Activated T-helper 2 cell treated with anti-CD3 and anti-CD28 coated beads, Interferon-gamma antibody, Interleukin-2, Interleukin-4, amounts not matched to agents 10 μg/mL and 5 μg/mL and 100 μg/mL, durations not matched to agents 14 hours and 24 hours and 36 hours (primary cell): ENCODE results near the gene SAMD4A. TPM values are rescaled to one million over a fixed set of nuclear protein-coding genes. Genes with fewer than 3 reads are reported as not detected.

ENCODE experiments used
- DNase-seq: peaks from one replicate; pipeline ENCODE4 v3.0.0; 2021; ENCODE audit warnings: low spot score
- H3K27ac Mint-ChIP-seq: one replicate; pipeline ENCODE4 v1.8.0; 2021; ENCODE audit warnings: mixed read lengths
- H3K27me3 Mint-ChIP-seq: one replicate; pipeline ENCODE4 v1.8.0; 2021; ENCODE audit warnings: low read depth, mixed read lengths
- H3K36me3 Mint-ChIP-seq: one replicate; pipeline ENCODE4 v1.8.0; 2021; ENCODE audit warnings: low read depth, mixed read lengths
- H3K4me1 Mint-ChIP-seq: one replicate; pipeline ENCODE4 v1.8.0; 2021; ENCODE audit warnings: low read depth, mixed read lengths
- H3K4me3 Mint-ChIP-seq: one replicate; pipeline ENCODE4 v1.8.0; 2021; ENCODE audit warnings: low read depth, mild to moderate bottlenecking, moderate library complexity, mixed read lengths
- H3K9me3 Mint-ChIP-seq: one replicate; pipeline ENCODE4 v1.8.0; 2021; ENCODE audit warnings: mixed read lengths
- intact Hi-C: fragments of 100-400 bp; cut with micrococcal nuclease; formaldehyde crosslinking; loops from one replicate; pipeline ENCODE4 v1.15.1; 2023
- total RNA-seq: library from RNA; stranded (reverse); gene quantifications from 2 replicates; pipeline ENCODE4 v1.2.3, GENCODE V29; 2022

Gene SAMD4A
- total RNA-seq, 1 donor from 2014 or later: 4.3 TPM

DNA sequence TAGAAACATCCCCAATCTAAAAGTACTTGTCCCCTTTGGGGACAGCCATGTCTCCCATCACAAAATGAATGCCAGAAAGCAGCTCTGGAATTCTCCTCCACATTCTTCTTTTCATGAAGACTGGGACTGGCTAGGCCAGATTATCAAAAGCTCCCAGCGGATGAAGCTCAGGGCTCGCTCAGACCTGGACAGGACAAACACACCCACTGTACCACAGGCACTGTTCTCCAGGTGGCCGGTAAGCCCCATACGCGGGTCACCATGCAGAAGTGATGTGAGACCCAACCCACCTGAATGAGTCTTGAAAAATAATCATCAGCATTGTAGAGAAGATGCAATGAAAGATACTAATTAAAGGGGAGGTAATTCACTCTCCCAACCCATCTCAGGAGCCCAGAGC is 250.6 kb downstream of the SAMD4A start:
- H3K36me3 Mint-ChIP-seq: no peaks in the 10 kb centered on the region
- intact Hi-C loops: no loop called here
- H3K27me3 Mint-ChIP-seq: peaks cover 13% of the 10 kb centered on the region
- H3K4me3 Mint-ChIP-seq: no peak overlapping the region
- H3K4me1 Mint-ChIP-seq: no peaks in the 10 kb centered on the region
- no peak for DNase-seq
- H3K27ac Mint-ChIP-seq: no peak overlapping the region
- H3K9me3 Mint-ChIP-seq: no peaks in the 10 kb centered on the region

DNA sequence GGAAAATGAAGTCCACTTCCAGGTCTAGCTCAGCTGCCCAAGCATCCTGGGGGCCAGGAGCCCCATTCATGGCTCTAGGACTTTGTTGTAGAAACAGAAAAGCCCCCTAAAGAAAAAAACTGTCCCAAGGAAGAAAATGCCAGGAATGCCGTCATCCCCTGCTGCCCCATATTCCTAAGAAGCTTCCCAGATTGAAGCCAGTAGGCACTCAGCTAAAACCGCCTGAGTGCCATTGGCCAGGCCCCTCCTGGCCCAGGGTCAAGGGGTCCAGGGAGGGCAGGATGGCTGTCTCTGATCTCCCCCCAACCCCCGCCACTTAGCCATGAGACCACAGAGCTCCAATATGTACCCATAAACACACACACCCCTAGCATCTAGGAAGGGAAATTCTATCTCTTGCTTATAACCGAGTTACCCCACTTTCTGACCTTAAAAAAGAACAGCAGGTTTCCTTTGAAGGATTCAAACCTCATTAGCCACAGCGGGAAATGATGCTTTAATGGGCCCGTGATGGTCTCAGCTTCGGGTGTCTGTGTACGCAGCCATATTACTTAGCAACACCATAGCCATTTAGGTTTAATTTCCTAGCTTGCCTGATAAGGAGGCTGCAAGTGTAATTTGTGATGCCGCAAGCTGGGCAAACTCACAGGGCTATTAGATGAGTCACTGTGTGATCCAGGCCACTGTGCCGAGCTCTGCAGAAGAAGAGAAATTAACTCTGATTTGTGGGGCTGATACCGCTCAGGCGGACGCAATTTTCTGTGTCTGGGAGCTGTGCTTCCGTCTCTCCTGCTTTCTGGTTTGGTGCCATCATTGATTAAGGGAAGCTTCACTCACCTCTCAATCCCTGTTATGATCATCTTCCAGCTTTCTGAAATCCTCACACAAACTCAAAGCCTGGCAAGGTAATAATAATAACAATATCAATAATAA is 251.5 kb downstream of the SAMD4A start:
- H3K9me3 Mint-ChIP-seq: peaks cover under 1% of the 10 kb centered on the region
- H3K36me3 Mint-ChIP-seq: no peaks in the 10 kb centered on the region
- H3K4me3 Mint-ChIP-seq: no peak overlapping the region
- DNase-seq: no peak
- H3K27ac Mint-ChIP-seq: no peak overlapping the region
- intact Hi-C loops: no loop called here
- H3K4me1 Mint-ChIP-seq: no peaks in the 10 kb centered on the region
- H3K27me3 Mint-ChIP-seq: peaks cover 9% of the 10 kb centered on the region

DNA sequence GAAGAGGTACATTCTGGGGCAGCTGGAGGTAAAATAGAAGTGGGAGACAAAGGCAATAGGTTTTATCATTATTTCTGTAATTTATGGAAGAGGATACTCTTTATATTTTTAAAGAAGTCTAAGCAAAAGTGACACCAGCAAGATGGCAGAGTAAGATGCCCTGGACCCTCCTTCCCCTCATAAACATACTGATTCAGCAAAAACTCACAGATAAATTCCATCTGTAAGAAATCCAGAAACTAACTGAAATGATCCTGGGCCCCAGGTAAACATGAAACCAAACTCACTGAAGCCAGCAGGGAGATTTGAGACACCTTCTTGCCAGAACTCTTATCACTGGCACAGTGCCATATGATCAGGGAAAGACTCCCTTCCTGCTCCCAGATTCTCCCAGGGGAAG is 255.8 kb downstream of the SAMD4A start:
- H3K27ac Mint-ChIP-seq: no peak overlapping the region
- H3K4me1 Mint-ChIP-seq: no peaks in the 10 kb centered on the region
- intact Hi-C loops: no loop called here
- peaks cover 17% of the 10 kb centered on the region for H3K27me3 Mint-ChIP-seq
- H3K4me3 Mint-ChIP-seq: no peak overlapping the region
- no peak for DNase-seq
- H3K9me3 Mint-ChIP-seq: peaks cover 22% of the 10 kb centered on the region
- peaks cover 6% of the 10 kb centered on the region for H3K36me3 Mint-ChIP-seq

DNA sequence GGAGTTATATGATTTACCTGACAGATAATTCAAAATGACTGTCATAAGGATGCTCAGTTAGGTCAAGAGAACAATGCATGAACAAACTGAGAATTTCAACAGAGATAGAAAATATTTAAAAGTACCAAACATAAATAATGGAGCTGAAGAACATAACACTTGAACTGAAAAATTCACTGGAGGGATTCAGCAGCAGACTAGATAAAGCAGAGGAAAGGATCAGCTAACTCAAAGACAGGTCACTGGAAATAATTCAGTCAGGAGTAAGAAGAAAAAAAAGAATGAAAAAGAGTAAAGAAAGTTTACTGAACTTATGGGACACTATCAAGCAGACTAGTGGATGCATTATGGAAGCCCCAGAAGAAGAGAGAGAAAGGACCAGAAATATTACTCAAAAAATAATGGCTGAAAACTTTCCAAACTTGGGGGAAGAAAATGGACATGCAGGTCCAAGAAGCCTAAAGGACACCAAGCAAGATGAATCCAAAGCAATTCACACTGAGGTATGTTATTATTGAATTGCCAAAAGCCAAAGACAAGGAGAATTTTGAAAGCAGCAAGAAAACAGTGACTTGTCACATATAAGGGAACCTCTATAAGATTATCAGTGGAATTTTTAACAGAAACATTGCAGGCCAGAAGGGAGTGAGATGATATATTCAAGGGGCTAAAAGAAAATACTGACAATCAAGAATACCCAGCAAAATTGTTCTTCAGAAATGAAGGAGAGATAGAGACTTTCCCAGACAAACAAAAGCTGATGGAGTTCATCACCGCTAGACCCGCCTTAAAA is 257.0 kb downstream of the SAMD4A start:
- intact Hi-C loops: no loop called here
- Mint-ChIP-seq H3K27me3 (peaks cover 17% of the 10 kb centered on the region), H3K9me3 (peaks cover 22% of the 10 kb centered on the region), H3K36me3 (peaks cover 6% of the 10 kb centered on the region), H3K4me3 (no peak overlapping the region), H3K27ac (no peak overlapping the region), H3K4me1 (no peaks in the 10 kb centered on the region)
- no peak for DNase-seq

DNA sequence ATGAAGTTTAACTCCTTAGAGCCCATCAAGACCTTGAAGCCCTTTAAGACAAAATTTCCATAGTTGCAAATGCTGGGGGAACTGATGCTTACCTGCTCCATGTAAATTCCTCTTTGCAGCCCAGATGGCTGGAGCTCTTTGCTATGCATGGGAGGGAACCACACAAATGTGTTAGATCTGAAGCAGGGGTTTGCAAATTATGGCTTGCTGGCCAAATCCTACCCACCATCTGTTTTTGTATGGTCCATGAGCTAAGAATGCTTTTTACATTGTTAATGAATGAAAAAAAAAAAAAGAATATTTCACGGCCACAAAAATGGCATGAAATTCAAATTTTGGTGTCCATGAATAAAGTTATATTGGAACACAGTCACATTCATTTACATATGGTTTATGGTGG is 261.1 kb downstream of the SAMD4A start:
- Mint-ChIP-seq H3K4me3 (no peak overlapping the region), H3K9me3 (peaks cover 31% of the 10 kb centered on the region), H3K27ac (no peak overlapping the region), H3K4me1 (peaks cover 4% of the 10 kb centered on the region), H3K36me3 (peaks cover 6% of the 10 kb centered on the region), H3K27me3 (peaks cover 8% of the 10 kb centered on the region)
- intact Hi-C loops: no loop called here
- DNase-seq: no peak

DNA sequence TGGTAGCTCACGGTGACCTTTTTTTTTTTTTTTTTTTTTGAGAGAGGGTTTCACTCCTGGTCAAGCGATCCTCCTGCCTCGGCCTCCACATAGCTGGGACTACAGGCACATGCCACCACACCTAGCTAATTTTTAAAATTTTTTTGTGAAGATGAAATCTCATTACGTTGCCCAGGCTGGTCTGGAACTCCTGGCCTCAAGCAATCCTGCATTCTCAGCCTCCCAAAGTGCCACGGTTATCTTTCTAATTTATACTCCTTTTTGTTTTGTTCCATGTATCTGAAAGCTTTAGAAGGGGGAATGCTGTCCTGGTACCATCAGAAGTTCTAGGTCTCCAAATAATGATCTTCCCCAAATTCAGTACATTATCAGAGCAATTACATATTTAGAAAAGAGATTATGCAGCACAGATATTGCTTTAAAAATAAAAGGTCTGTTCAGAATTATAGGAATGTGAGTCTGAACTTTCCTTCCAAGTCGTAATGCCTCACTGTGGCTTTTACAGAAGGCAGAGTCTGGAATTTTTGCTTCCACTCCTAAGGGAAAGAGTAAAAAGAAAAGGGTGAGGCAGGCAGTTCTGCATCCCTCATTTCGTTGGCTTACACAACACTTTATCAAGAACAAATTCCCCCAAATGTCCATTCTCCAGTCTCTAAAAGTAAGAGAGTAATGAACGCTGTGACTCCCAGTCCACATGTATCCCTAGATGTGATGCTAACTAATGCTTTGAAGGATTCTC is 262.7 kb downstream of the SAMD4A start:
- H3K27me3 Mint-ChIP-seq: peaks cover 4% of the 10 kb centered on the region
- H3K4me1 Mint-ChIP-seq: peaks cover 4% of the 10 kb centered on the region
- no peak for DNase-seq
- H3K27ac Mint-ChIP-seq: no peak overlapping the region
- H3K36me3 Mint-ChIP-seq: no peaks in the 10 kb centered on the region
- H3K4me3 Mint-ChIP-seq: no peak overlapping the region
- H3K9me3 Mint-ChIP-seq: peaks cover 19% of the 10 kb centered on the region
- intact Hi-C loops: no loop called here

DNA sequence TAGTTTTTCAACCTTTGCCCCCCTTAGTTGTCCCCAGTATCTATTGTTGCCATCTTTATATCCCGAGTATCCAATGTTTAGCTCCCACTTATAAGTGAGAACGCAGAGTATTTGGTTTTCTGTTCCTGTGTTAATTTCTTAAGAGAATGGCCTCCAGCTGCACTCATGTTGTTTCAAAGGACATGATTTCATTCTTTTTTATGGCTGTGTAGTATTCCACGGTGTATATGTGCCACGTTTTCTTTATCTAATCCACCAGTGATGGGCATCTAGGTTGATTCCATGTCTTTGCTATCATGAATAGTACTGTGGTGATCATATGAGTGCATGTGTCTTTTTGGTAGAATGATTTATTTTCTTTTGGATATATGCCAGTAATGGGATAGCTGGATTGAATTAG is 263.7 kb downstream of the SAMD4A start:
- Mint-ChIP-seq H3K4me3 (no peak overlapping the region), H3K27ac (no peak overlapping the region), H3K36me3 (no peaks in the 10 kb centered on the region), H3K27me3 (peaks cover 4% of the 10 kb centered on the region), H3K4me1 (peaks cover 4% of the 10 kb centered on the region), H3K9me3 (peaks cover 13% of the 10 kb centered on the region)
- DNase-seq: no peak
- intact Hi-C loops: no loop called here

DNA sequence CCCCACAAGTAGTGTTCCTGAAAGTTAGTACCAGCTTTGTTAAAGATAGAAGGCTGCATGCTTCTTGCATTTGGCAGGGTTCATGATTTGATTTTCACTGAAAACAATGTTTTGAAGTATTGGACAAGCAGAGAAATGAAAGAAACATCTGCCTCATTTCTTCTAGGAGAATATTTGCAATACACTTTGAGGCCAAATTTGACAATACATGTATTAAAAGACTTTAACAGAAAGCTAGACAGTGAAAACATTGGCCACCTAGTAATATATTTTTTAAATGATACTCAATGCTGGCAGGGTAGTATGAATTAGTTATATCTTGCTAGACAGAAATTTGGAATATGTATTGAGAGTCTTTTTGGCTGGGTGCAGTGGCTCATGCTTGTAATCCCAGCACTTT is 267.2 kb downstream of the SAMD4A start:
- H3K27ac Mint-ChIP-seq: no peak overlapping the region
- H3K36me3 Mint-ChIP-seq: peaks cover 10% of the 10 kb centered on the region
- no peak overlapping the region for H3K4me3 Mint-ChIP-seq
- H3K4me1 Mint-ChIP-seq: peaks cover 3% of the 10 kb centered on the region
- intact Hi-C loops: no loop called here
- peaks cover 9% of the 10 kb centered on the region for H3K9me3 Mint-ChIP-seq
- no peak for DNase-seq
- H3K27me3 Mint-ChIP-seq: no peaks in the 10 kb centered on the region

DNA sequence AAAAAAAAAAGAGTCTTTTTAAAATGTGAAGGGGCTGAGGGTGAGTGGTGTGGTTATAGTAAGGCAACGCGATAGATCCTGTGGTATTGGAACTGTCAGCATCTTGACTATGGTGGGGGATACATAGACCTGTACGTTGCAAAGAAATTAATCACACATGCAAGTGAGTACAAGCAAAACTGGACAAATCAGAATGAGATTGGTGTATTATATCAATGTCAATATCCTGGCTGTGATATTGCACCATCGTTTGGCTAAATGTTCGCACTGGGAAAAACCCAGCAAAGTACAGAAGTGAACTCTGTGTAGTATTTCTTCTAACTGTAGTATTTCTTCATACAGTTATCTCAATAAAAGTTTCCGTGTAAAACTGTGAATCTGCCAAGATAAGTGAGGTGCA is 267.8 kb downstream of the SAMD4A start:
- H3K9me3 Mint-ChIP-seq: peaks cover 9% of the 10 kb centered on the region
- no peak for DNase-seq
- H3K36me3 Mint-ChIP-seq: peaks cover 16% of the 10 kb centered on the region
- peaks cover under 1% of the 10 kb centered on the region for H3K4me1 Mint-ChIP-seq
- intact Hi-C loops: no loop called here
- no peak overlapping the region for H3K27ac Mint-ChIP-seq
- H3K27me3 Mint-ChIP-seq: no peaks in the 10 kb centered on the region
- no peak overlapping the region for H3K4me3 Mint-ChIP-seq

DNA sequence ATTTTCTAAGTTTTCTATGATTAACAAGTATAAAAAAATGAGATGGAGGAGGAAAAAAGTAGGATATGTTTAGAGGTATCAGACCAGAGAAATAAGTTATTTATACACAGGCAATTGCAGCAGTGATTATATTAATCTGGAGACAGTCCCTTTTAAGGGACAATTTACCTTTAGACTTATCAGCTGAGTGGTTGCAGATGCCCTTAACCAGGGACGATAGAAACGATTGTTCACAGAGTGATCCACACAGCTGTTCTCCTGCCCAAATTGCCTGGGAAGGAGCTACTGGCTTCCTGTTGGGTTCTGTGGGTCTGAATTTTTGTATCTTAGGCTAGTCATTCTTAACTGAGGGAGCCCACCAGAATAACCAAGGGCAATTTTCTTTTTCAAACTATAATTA is 269.3 kb downstream of the SAMD4A start:
- peaks cover under 1% of the 10 kb centered on the region for H3K9me3 Mint-ChIP-seq
- no peak for DNase-seq
- no peak overlapping the region for H3K4me3 Mint-ChIP-seq
- H3K36me3 Mint-ChIP-seq: peaks cover 31% of the 10 kb centered on the region
- H3K27ac Mint-ChIP-seq: no peak overlapping the region
- no peaks in the 10 kb centered on the region for H3K27me3 Mint-ChIP-seq
- intact Hi-C loops: no loop called here
- no peaks in the 10 kb centered on the region for H3K4me1 Mint-ChIP-seq

DNA sequence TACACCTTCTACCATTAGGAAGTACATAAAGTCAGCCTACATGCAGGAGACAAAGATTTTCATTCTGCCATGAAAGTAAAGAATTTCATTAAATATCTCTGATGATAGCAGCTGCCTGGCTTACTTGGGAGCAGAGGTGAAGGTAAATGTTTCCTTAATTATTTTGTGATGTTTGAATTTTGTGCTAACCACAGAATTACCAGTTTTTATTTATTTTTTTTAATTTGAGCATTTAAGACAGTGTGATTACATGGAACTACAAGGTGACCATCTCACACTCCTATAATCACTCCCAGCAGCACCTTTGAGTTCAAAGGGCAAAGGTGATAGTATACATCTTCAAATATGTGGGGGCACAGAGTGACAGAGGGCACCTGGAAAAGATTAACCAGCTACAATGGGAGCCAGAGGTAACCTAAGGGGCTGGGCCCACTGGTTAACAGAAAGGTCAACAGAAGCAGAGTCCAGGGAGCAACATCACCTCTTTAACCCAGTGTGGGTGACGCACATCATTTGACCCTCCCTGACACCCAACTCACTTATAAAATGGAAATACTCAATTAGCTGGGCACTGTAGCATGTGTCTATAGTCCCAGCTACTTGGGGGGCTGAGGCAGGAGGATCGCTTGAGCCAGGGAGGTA is 270.7 kb downstream of the SAMD4A start:
- no peak for DNase-seq
- no peaks in the 10 kb centered on the region for H3K4me1 Mint-ChIP-seq
- H3K27ac Mint-ChIP-seq: no peak overlapping the region
- no peaks in the 10 kb centered on the region for H3K27me3 Mint-ChIP-seq
- H3K36me3 Mint-ChIP-seq: peaks cover 41% of the 10 kb centered on the region
- H3K4me3 Mint-ChIP-seq: no peak overlapping the region
- intact Hi-C loops: no loop called here
- no peaks in the 10 kb centered on the region for H3K9me3 Mint-ChIP-seq

DNA sequence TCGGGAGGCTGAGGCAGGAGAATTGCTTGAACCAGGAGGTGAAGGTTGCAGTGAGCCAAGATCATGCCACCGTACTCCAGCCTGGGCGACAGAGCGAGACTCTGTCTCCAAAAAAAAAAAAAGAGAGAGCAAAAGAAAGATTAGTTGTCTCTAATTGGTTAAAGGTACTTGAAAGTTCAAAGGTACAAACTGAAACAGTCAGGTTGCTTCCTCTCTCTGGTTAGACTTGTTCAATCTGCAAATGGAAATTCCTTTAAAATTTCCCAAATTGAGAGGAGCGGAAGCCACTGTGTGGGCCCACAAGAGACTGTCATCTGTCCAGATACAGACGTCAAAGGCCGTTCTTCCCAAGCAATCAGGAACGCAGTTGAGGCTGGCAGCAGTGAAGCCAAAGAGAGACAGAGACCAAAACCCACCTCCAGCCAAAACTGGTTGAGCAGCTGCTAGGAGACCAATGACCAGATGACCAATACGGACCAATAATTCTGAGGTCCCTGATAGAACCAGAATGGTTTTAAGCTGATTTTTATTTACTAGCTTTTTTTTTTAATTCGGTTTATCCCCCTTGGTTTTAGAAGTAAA is 272.1 kb downstream of the SAMD4A start:
- intact Hi-C loops: no loop called here
- Mint-ChIP-seq H3K36me3 (peaks cover 42% of the 10 kb centered on the region), H3K27me3 (no peaks in the 10 kb centered on the region), H3K27ac (no peak overlapping the region), H3K4me1 (no peaks in the 10 kb centered on the region), H3K9me3 (no peaks in the 10 kb centered on the region), H3K4me3 (no peak overlapping the region)
- DNase-seq: no peak
